Epithelial cell of esophagus (primary cell): Measurements from ENCODE around the gene DBH.

ENCODE experiments used
- DNase-seq: peaks from one replicate; pipeline ENCODE4 v3.0.0; 2010; ENCODE audit warnings: low read depth
- H3K4me3 ChIP-seq: 2 replicates; pipeline ENCODE4 v1.5.1; 2011; ENCODE audit warnings: mild to moderate bottlenecking, low read length, control low read depth
- CTCF ChIP-seq: IDR thresholded peaks from 2 replicates; pipeline ENCODE4 v1.5.1; 2011; ENCODE audit warnings: low read depth, mild to moderate bottlenecking, low read length, control low read depth, inconsistent platforms; ENCODE audit not compliant: insufficient read depth; ENCODE audit errors: missing control alignments

Gene DBH

GRCh38 chr9:133647765-133648469, 11.8 kb downstream of the DBH start:
- no peak overlapping the region for H3K4me3 ChIP-seq
- no peak for TF ChIP-seq CTCF
- no peak for DNase-seq

- no peak overlapping the region for H3K4me3 ChIP-seq
- DNase-seq: no peak
- no peak for TF ChIP-seq CTCF
These were observed 13.0 kb downstream of the DBH start for GRCh38 chr9:133649194-133649593.

GRCh38 chr9:133650026-133650425, 13.9 kb downstream of the DBH start:
- H3K4me3 ChIP-seq: no peak overlapping the region
- no peak for DNase-seq
- TF ChIP-seq CTCF: no peak

- TF ChIP-seq CTCF: no peak
- no peak for DNase-seq
These were observed 17.5 kb downstream of the DBH start for GRCh38 chr9:133653638-133654037.

GRCh38 chr9:133654736-133655657, 18.8 kb downstream of the DBH start:
- TF ChIP-seq CTCF: no peak
- no peak for DNase-seq
- H3K4me3 ChIP-seq: no peak overlapping the region

More at GRCh38 chr9:133653638-133654037, 17.5 kb downstream of the DBH start:
- H3K4me3 ChIP-seq: no peak overlapping the region

GRCh38 chr9:133655701-133656100, 19.5 kb downstream of the DBH start:
- TF ChIP-seq CTCF: no peak
- DNase-seq: no peak
- H3K4me3 ChIP-seq: no peak overlapping the region
